ENCODE results near the gene MYO1B. TPM values are rescaled to one million over a fixed set of nuclear protein-coding genes. Genes with fewer than 3 reads are reported as not detected.

The MYO1B gene
- polyA plus RNA-seq, 1 donor (not counting 4 experiments of a cell fraction or from before 2014, with no cell fraction given), result 277 TPM

GRCh38 chr2:191374366-191374765, 129.2 kb downstream of the MYO1B start:
- Histone ChIP-seq H3K9ac (ENCODE audit: control insufficient read depth, extremely low read depth, insufficient read depth, low read length) (no peak overlapping the region), H3K27me3 (ENCODE audit: control insufficient read depth, extremely low read depth, insufficient read depth, low read length) (no peaks in the 10 kb centered on the region), H3K9me1 (ENCODE audit: control insufficient read depth, extremely low read depth, insufficient read depth, low read length) (no peaks in the 10 kb centered on the region), H3K36me3 (ENCODE audit: control insufficient read depth in 2 of 2, extremely low read depth in 1 of 2, insufficient read depth in 2 of 2, low read length in 2 of 2) (peaks cover 23 to 30% of the 10 kb centered on the region in 2 experiments), H3K27ac (ENCODE audit: control insufficient read depth, insufficient read depth, low read length) (no peak overlapping the region), H4K20me1 (ENCODE audit: control insufficient read depth, extremely low read depth, insufficient read depth, low read length) (no peaks in the 10 kb centered on the region), H3K79me2 (ENCODE audit: control insufficient read depth, insufficient read depth, low read length) (peaks cover 7% of the 10 kb centered on the region), H3K9me3 (ENCODE audit: control insufficient read depth, low read depth, low read length) (no peaks in the 10 kb centered on the region), H2AFZ (ENCODE audit: control insufficient read depth, low read length) (no peak overlapping the region), H3K4me1 (ENCODE audit: control insufficient read depth, extremely low read depth, insufficient read depth, low read length) (peaks cover 26% of the 10 kb centered on the region), H3K4me3 (ENCODE audit: control insufficient read depth in 2 of 3, extremely low read depth in 1 of 3, insufficient read depth in 2 of 3, low read depth in 1 of 3, low read length in 3 of 3) (no peak overlapping the region), H3K4me2 (ENCODE audit: control insufficient read depth, extremely low read depth, insufficient read depth, low read depth, low read length) (no peak overlapping the region)
- FAIRE-seq (no peak), DNase-seq (ENCODE audit: low read depth, low spot score) (no peak)
- dilution Hi-C loops (cut with MboI; ENCODE audit: extremely low pct_ligation_motif_present, low sequenced_read_pairs), result no loop called here
- TF ChIP-seq EZH2 (IDR thresholded peaks at IDR 0.05; ENCODE audit: low read length) (no peak), CTCF (optimal IDR thresholded peaks at IDR 0.05 in 1 of 3, IDR thresholded peaks at IDR 0.05 in 1 of 3, conservative IDR thresholded peaks at IDR 0.05 in 1 of 3; ENCODE audit: extremely low read depth in 1 of 3, insufficient read depth in 2 of 3, low read length in 3 of 3) (no peak)

DNA sequence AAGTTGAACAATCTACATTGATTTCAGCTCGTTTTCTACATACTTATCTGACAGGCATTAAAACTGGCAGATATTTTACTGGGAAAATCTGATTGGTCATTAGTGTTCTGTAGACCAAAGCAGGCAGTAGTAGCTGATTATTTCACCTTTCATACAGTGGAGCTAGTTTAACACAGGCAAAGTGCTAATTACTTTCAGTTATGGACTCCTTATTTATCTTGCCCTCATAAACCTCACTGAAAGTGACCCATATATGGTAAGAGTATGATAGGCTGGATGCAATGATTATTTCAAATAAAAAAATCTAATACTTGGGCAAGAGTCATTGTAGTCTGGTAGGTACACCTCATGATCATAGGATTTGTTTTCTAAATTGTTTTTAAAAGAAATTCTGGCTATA, 129.7 kb downstream of the MYO1B start:
- Histone ChIP-seq H3K4me3 (ENCODE audit: control insufficient read depth in 2 of 3, extremely low read depth in 1 of 3, insufficient read depth in 2 of 3, low read depth in 1 of 3, low read length in 3 of 3) (no peak overlapping the region), H3K36me3 (ENCODE audit: control insufficient read depth in 2 of 2, extremely low read depth in 1 of 2, insufficient read depth in 2 of 2, low read length in 2 of 2) (peaks cover 21 to 32% of the 10 kb centered on the region in 2 experiments), H3K9ac (ENCODE audit: control insufficient read depth, extremely low read depth, insufficient read depth, low read length) (no peak overlapping the region), H3K27me3 (ENCODE audit: control insufficient read depth, extremely low read depth, insufficient read depth, low read length) (no peaks in the 10 kb centered on the region), H2AFZ (ENCODE audit: control insufficient read depth, low read length) (no peak overlapping the region), H3K9me1 (ENCODE audit: control insufficient read depth, extremely low read depth, insufficient read depth, low read length) (no peaks in the 10 kb centered on the region), H3K4me2 (ENCODE audit: control insufficient read depth, extremely low read depth, insufficient read depth, low read depth, low read length) (no peak overlapping the region), H3K9me3 (ENCODE audit: control insufficient read depth, low read depth, low read length) (no peaks in the 10 kb centered on the region), H3K27ac (ENCODE audit: control insufficient read depth, insufficient read depth, low read length) (no peak overlapping the region), H3K4me1 (ENCODE audit: control insufficient read depth, extremely low read depth, insufficient read depth, low read length) (peaks cover 26% of the 10 kb centered on the region), H4K20me1 (ENCODE audit: control insufficient read depth, extremely low read depth, insufficient read depth, low read length) (no peaks in the 10 kb centered on the region), H3K79me2 (ENCODE audit: control insufficient read depth, insufficient read depth, low read length) (peaks cover 7% of the 10 kb centered on the region)
- TF ChIP-seq EZH2 (IDR thresholded peaks at IDR 0.05; ENCODE audit: low read length) (no peak), CTCF (optimal IDR thresholded peaks at IDR 0.05 in 1 of 3, IDR thresholded peaks at IDR 0.05 in 1 of 3, conservative IDR thresholded peaks at IDR 0.05 in 1 of 3; ENCODE audit: extremely low read depth in 1 of 3, insufficient read depth in 2 of 3, low read length in 3 of 3) (no peak)
- FAIRE-seq, result no peak
- no peak for DNase-seq (ENCODE audit: low read depth, low spot score)
- dilution Hi-C loops (cut with MboI; ENCODE audit: extremely low pct_ligation_motif_present, low sequenced_read_pairs), result no loop called here
